ENCODE results near the gene SLC5A10. TPM values are rescaled to one million over a fixed set of nuclear protein-coding genes. Genes with fewer than 3 reads are reported as not detected.

Gene SLC5A10
- total RNA-seq, 6 experiments from 2014 or later, result 0.07 to 0.14 TPM; not detected in 4

- no peaks in the 10 kb centered on the region for H3K4me1 ChIP-seq
- intact Hi-C loops (cut with DNase I), result no loop called here
- no peak overlapping the region for H3K27ac ChIP-seq
- no peaks in the 10 kb centered on the region for H3K36me3 ChIP-seq
- DNase-seq (peak in 2 of 3 donors; percentile 22 to 29), ATAC-seq (no peak)
- TF ChIP-seq POLR2A (IDR thresholded peaks at IDR 0.05) (no peak), CTCF (IDR thresholded peaks at IDR 0.05) (no peak)
- 55% methylated on average over 5 of the region's 7 CpGs for WGBS (ENCODE audit: insufficient coverage, low coverage, low lambda C conversion rate, missing lambda C conversion rate)
- no peak overlapping the region for H3K4me3 ChIP-seq
- no peaks in the 10 kb centered on the region for H3K27me3 ChIP-seq
- no peaks in the 10 kb centered on the region for H3K9me3 ChIP-seq
Measured at GRCh38 chr17:19016881-19017280, 64.9 kb downstream of the SLC5A10 start.

DNA sequence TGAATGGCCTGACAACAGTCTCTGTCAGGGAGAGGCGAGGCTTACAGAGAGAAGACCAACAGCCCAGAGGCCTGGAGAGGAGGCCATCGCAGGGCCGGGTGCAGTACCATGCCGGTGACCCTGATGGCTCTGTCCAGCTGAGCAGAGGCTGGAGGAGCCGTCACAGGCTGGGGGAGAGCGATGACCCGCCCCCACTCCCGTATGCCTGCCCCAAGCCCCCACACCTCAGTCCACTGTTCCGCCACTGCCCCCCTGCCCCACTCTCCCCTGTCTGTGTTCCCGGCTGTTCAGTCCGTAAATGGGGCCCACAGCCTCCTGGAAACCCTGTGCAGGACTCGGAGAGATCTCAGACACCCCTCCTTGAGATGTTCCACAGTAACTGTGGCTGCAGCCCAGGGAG, 65.4 kb downstream of the SLC5A10 start:
- no peaks in the 10 kb centered on the region for H3K4me1 ChIP-seq
- H3K36me3 ChIP-seq, result no peaks in the 10 kb centered on the region
- DNase-seq, result peak in 2 of 3 donors; percentile 15 to 44
- no peaks in the 10 kb centered on the region for H3K27me3 ChIP-seq
- H3K9me3 ChIP-seq, result no peaks in the 10 kb centered on the region
- H3K4me3 ChIP-seq, result no peak overlapping the region
- intact Hi-C loops (cut with DNase I), result no loop called here
- TF ChIP-seq POLR2A (IDR thresholded peaks at IDR 0.05) (no peak), CTCF (IDR thresholded peaks at IDR 0.05) (no peak)
- peak; percentile 4 to 21 (median 14) for ATAC-seq
- 50% methylated on average over 2 of the region's 12 CpGs for WGBS (ENCODE audit: insufficient coverage, low coverage, low lambda C conversion rate, missing lambda C conversion rate)
- no peak overlapping the region for H3K27ac ChIP-seq

DNA sequence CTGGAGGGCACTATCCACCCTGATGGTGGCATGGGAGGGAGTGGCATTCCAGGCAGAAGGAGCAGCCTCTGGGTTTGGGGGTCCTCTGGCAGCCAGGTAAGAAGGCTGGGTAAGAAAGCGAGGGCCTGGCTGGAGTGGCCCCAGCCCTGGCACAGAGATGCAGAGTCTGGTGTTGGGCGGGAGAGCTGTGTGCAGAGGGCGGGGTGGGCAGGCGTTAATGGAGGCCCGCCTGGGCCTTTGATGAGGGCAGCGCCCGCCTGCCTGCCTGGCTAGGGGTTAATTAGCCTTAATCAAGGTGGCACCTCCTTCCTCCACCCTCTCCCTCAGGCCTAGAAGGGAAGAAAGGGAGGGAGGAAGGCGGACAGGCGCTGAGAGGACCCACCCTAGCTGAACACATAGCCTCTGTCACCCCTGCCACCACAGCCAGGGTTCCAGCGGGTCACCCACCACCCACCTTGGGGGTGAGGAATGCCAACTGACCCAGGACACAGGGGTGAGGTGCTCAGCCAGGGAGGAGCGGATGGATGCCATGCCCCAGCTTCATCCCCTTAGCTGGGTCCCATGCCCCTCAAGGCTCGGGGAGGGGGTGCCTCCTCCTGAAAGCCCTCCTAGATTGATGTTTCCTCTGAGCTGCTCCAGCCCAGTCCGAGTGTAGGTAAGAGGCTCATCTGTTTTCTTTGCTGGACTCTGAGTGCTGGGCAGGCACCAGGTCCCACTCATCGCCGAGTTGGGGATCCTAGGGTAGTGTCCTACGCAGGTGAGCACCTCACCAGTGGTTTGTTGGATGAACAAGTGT, 66.0 kb downstream of the SLC5A10 start:
- H3K4me3 ChIP-seq, result no peak overlapping the region
- peak in 1 of 4 donors; percentile 8 for ATAC-seq
- intact Hi-C loops (cut with DNase I), result no loop called here
- no peak for TF ChIP-seq POLR2A (IDR thresholded peaks at IDR 0.05)
- TF ChIP-seq CTCF (IDR thresholded peaks at IDR 0.05), result no peak
- H3K27ac ChIP-seq, result no peak overlapping the region
- no peaks in the 10 kb centered on the region for H3K36me3 ChIP-seq
- H3K27me3 ChIP-seq, result no peaks in the 10 kb centered on the region
- H3K9me3 ChIP-seq, result no peaks in the 10 kb centered on the region
- H3K4me1 ChIP-seq, result no peaks in the 10 kb centered on the region
- WGBS (ENCODE audit: insufficient coverage, low coverage, low lambda C conversion rate, missing lambda C conversion rate), result 100% methylated on average over 1 of the region's 16 CpGs
- DNase-seq, result peak in 2 of 3 donors; percentile 17 to 49

GRCh38 chr17:19018600-19018950, 66.6 kb downstream of the SLC5A10 start:
- Histone ChIP-seq H3K9me3 (no peaks in the 10 kb centered on the region), H3K4me3 (no peak overlapping the region), H3K27me3 (no peaks in the 10 kb centered on the region), H3K4me1 (no peaks in the 10 kb centered on the region), H3K27ac (no peak overlapping the region), H3K36me3 (no peaks in the 10 kb centered on the region)
- intact Hi-C loops (cut with DNase I), result no loop called here
- TF ChIP-seq POLR2A (IDR thresholded peaks at IDR 0.05) (no peak), CTCF (IDR thresholded peaks at IDR 0.05) (no peak)
- DNase-seq, result peak in 2 of 3 donors; percentile 14 to 44
- WGBS (ENCODE audit: insufficient coverage, low coverage, low lambda C conversion rate, missing lambda C conversion rate), result 80% methylated on average over 1 of the region's 6 CpGs
- no peak for ATAC-seq
